Measurements from ENCODE around the gene ADAMTS17. TPM values are rescaled to one million over a fixed set of nuclear protein-coding genes. Genes with fewer than 3 reads are reported as not detected.

The ADAMTS17 gene
- total RNA-seq, 8 experiments from 2014 or later: 0.33 to 2.1 (median 1.1) TPM

- ATAC-seq (replicated peaks in 6 of 8): peak in 6 of 8 experiments; percentile 27 to 87 (median 74)
- Histone ChIP-seq H3K27ac (peak overlapping the region; percentile 36 to 66), H3K4me3 (no peak overlapping the region), H3K4me1 (replicated peaks in 1 of 2) (peaks cover 15 to 24% of the 10 kb centered on the region in 2 donors)
- WGBS, 10 experiments: 0 to 90% (median 60%) methylated on average over 1 to 13 of the region's 18 CpGs; no CpG with 5 or more reads in 1 of the 10 experiments
- in situ Hi-C loops (cut with MboI; ENCODE audit: low pct_unique_long_range_greater_than_20kb in 2 of 9, low sequenced_read_pairs in 9 of 9, unreplicated experiment in 9 of 9): no loop called here
These were observed 140.1 kb downstream of the ADAMTS17 start for GRCh38 chr15:100201376-100202280.

GRCh38 chr15:100200287-100200880, 141.4 kb downstream of the ADAMTS17 start:
- peaks cover 15 to 27% of the 10 kb centered on the region in 2 donors for H3K4me1 ChIP-seq (replicated peaks in 1 of 2)
- no peak for ATAC-seq (replicated peaks in 6 of 8)
- H3K27ac ChIP-seq: no peak overlapping the region
- in situ Hi-C loops (cut with MboI; ENCODE audit: low pct_unique_long_range_greater_than_20kb in 2 of 9, low sequenced_read_pairs in 9 of 9, unreplicated experiment in 9 of 9): no loop called here
- H3K4me3 ChIP-seq: no peak overlapping the region
- 57 to 82% (median 71%) methylated on average over 1 to 14 of the region's 22 CpGs; no CpG with 5 or more reads in 6 of the 10 experiments for WGBS, 10 experiments

- ATAC-seq (replicated peaks in 6 of 8): no peak
- whole genome bisulfite sequencing, 10 experiments: 40 to 95% (median 87%) methylated on average over 1 to 7 of the region's 21 CpGs; no CpG with 5 or more reads in 6 of the 10 experiments
- Histone ChIP-seq H3K4me3 (no peak overlapping the region), H3K4me1 (replicated peaks in 1 of 2) (peaks cover 15 to 27% of the 10 kb centered on the region in 2 donors), H3K27ac (no peak overlapping the region)
- in situ Hi-C loops (cut with MboI; ENCODE audit: low pct_unique_long_range_greater_than_20kb in 2 of 9, low sequenced_read_pairs in 9 of 9, unreplicated experiment in 9 of 9): no loop called here
These were observed 142.0 kb downstream of the ADAMTS17 start for GRCh38 chr15:100199711-100200286.

- no peak overlapping the region for H3K4me3 ChIP-seq
These were observed 143.3 kb downstream of the ADAMTS17 start for GRCh38 chr15:100198442-100198841.

GRCh38 chr15:100196326-100197058, 145.3 kb downstream of the ADAMTS17 start:
- 33 to 80% (median 67%) methylated on average over 1 to 14 of the region's 14 CpGs for WGBS, 10 experiments

More at GRCh38 chr15:100198442-100198841, 143.3 kb downstream of the ADAMTS17 start:
- ATAC-seq (replicated peaks in 6 of 8): no peak
- in situ Hi-C loops (cut with MboI; ENCODE audit: low pct_unique_long_range_greater_than_20kb in 2 of 9, low sequenced_read_pairs in 9 of 9, unreplicated experiment in 9 of 9): no loop called here
- Histone ChIP-seq H3K27ac (no peak overlapping the region), H3K4me1 (replicated peaks in 1 of 2) (peaks cover 15 to 27% of the 10 kb centered on the region in 2 donors)
- WGBS, 10 experiments: 20 to 88% (median 80%) methylated on average over 2 to 5 of the region's 5 CpGs; no CpG with 5 or more reads in 4 of the 10 experiments

GRCh38 chr15:100194996-100195395, 146.8 kb downstream of the ADAMTS17 start:
- in situ Hi-C loops (cut with MboI; ENCODE audit: low pct_unique_long_range_greater_than_20kb in 2 of 9, low sequenced_read_pairs in 9 of 9, unreplicated experiment in 9 of 9): no loop called here
- ATAC-seq (replicated peaks in 6 of 8): no peak
- no peak overlapping the region for H3K27ac ChIP-seq
- WGBS, 10 experiments: 30 to 100% (median 83%) methylated on average over 1 to 6 of the region's 10 CpGs; no CpG with 5 or more reads in 1 of the 10 experiments
- peaks cover 0 to 8% of the 10 kb centered on the region in 2 donors for H3K4me1 ChIP-seq (replicated peaks in 1 of 2)
- no peak overlapping the region for H3K4me3 ChIP-seq

More at GRCh38 chr15:100196326-100197058, 145.3 kb downstream of the ADAMTS17 start:
- no peak for ATAC-seq (replicated peaks in 6 of 8)
- H3K27ac ChIP-seq: no peak overlapping the region
- in situ Hi-C loops (cut with MboI; ENCODE audit: low pct_unique_long_range_greater_than_20kb in 2 of 9, low sequenced_read_pairs in 9 of 9, unreplicated experiment in 9 of 9): no loop called here
- H3K4me1 ChIP-seq (replicated peaks in 1 of 2): peaks cover 1 to 12% of the 10 kb centered on the region in 2 donors
- H3K4me3 ChIP-seq: no peak overlapping the region

GRCh38 chr15:100193277-100193860, 148.4 kb downstream of the ADAMTS17 start:
- in situ Hi-C loops (cut with MboI; ENCODE audit: low pct_unique_long_range_greater_than_20kb in 2 of 9, low sequenced_read_pairs in 9 of 9, unreplicated experiment in 9 of 9): no loop called here
- Histone ChIP-seq H3K4me3 (no peak overlapping the region), H3K27ac (no peak overlapping the region), H3K4me1 (replicated peaks in 1 of 2) (peaks cover 0 to 8% of the 10 kb centered on the region in 2 donors)
- ATAC-seq (replicated peaks in 6 of 8): no peak
- WGBS, 10 experiments: 24 to 99% (median 87%) methylated on average over 1 to 11 of the region's 21 CpGs; no CpG with 5 or more reads in 4 of the 10 experiments

- ATAC-seq (replicated peaks in 6 of 8): no peak
- WGBS, 10 experiments: 0 to 100% (median 73%) methylated on average over 2 to 8 of the region's 14 CpGs; no CpG with 5 or more reads in 1 of the 10 experiments
- H3K4me3 ChIP-seq: no peak overlapping the region
- H3K4me1 ChIP-seq (replicated peaks in 1 of 2): peaks cover 0 to 8% of the 10 kb centered on the region in 2 donors
- H3K27ac ChIP-seq: no peak overlapping the region
- in situ Hi-C loops (cut with MboI; ENCODE audit: low pct_unique_long_range_greater_than_20kb in 2 of 9, low sequenced_read_pairs in 9 of 9, unreplicated experiment in 9 of 9): no loop called here
These were observed 149.4 kb downstream of the ADAMTS17 start for GRCh38 chr15:100192097-100193080.

GRCh38 chr15:100191161-100191560, 150.6 kb downstream of the ADAMTS17 start:
- H3K4me1 ChIP-seq (replicated peaks in 1 of 2): no peaks in the 10 kb centered on the region
- no peak overlapping the region for H3K27ac ChIP-seq
- no peak for ATAC-seq (replicated peaks in 6 of 8)
- WGBS, 10 experiments: 0 to 90% (median 48%) methylated on average over 1 to 8 of the region's 8 CpGs; no CpG with 5 or more reads in 3 of the 10 experiments
- in situ Hi-C loops (cut with MboI; ENCODE audit: low pct_unique_long_range_greater_than_20kb in 2 of 9, low sequenced_read_pairs in 9 of 9, unreplicated experiment in 9 of 9): no loop called here
- no peak overlapping the region for H3K4me3 ChIP-seq

GRCh38 chr15:100190675-100191074, 151.1 kb downstream of the ADAMTS17 start:
- in situ Hi-C loops (cut with MboI; ENCODE audit: low pct_unique_long_range_greater_than_20kb in 2 of 9, low sequenced_read_pairs in 9 of 9, unreplicated experiment in 9 of 9): no loop called here
- WGBS, 10 experiments: 0 to 100% (median 40%) methylated on average over 1 to 4 of the region's 8 CpGs; no CpG with 5 or more reads in 5 of the 10 experiments
- no peak overlapping the region for H3K4me3 ChIP-seq
- ATAC-seq (replicated peaks in 6 of 8): no peak
- H3K27ac ChIP-seq: no peak overlapping the region
- no peaks in the 10 kb centered on the region for H3K4me1 ChIP-seq (replicated peaks in 1 of 2)

GRCh38 chr15:100189849-100190248, 151.9 kb downstream of the ADAMTS17 start:
- Histone ChIP-seq H3K4me3 (no peak overlapping the region), H3K4me1 (replicated peaks in 1 of 2) (no peaks in the 10 kb centered on the region), H3K27ac (no peak overlapping the region)
- 40 to 87% (median 65%) methylated on average over 1 to 3 of the region's 4 CpGs; no CpG with 5 or more reads in 7 of the 10 experiments for WGBS, 10 experiments
- in situ Hi-C loops (cut with MboI; ENCODE audit: low pct_unique_long_range_greater_than_20kb in 2 of 9, low sequenced_read_pairs in 9 of 9, unreplicated experiment in 9 of 9): no loop called here
- ATAC-seq (replicated peaks in 6 of 8): peak in 1 of 8 experiments; percentile 54
